ENCODE measurements around the gene EFCAB14.
"Not testable (repeated sequence)": the region's sequence is repeated elsewhere in the genome, so short reads cannot be mapped to it uniquely, and the experiment has no call there.

Gene EFCAB14

DNA sequence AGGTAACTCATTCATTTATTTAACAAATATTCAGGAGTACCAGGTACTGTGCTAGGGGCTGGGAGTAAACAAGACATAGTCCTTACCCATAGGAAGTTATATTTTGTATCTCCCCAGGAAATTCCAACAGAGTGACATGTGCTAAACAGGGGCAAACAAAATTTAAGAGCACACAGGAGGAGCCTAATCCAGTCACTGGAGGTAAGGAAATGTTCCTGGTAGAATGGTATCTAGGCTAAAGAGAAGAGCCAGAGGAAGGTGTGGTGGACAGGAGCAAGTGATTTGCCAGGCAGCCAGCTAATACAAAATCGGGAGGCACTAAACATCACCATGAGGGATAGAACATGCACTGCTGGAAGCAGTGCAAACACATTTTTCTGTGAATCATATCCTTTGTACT, 36.9 kb downstream of the EFCAB14 start:
- DNase-seq, result no peak

DNA sequence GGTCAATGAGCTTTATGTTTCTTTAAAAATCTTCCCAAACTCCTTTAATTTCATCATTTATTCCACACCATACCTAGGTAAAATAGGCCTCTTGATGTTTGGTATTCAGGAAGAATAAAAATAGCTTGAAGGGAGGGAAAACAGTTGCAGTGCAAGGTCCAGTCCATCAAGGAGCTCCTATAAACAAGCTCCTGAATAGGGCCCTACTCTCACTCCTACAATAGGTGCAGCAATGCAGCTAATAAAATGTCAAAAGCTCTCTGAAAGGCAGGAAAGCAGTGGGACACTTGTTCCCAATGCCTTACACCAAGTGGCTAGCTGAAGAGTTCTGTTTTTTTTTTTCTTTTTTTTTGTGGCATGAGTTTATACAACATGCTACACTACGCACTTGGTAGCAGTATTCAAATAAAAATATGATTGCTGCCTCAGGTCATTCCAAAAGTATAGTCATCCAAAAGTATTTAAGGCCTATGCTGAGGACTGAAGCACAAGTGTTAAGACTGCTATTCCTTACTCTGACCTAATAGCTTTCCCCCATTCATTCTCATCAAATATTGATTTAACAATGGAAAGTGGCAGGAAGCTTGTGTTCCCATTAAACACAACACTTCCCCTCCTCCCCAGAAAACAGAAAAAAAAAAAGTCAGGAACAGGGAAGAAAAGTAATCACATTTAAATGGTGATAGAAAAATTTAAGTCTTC, 37.4 kb downstream of the EFCAB14 start:
- no peak for DNase-seq

DNA sequence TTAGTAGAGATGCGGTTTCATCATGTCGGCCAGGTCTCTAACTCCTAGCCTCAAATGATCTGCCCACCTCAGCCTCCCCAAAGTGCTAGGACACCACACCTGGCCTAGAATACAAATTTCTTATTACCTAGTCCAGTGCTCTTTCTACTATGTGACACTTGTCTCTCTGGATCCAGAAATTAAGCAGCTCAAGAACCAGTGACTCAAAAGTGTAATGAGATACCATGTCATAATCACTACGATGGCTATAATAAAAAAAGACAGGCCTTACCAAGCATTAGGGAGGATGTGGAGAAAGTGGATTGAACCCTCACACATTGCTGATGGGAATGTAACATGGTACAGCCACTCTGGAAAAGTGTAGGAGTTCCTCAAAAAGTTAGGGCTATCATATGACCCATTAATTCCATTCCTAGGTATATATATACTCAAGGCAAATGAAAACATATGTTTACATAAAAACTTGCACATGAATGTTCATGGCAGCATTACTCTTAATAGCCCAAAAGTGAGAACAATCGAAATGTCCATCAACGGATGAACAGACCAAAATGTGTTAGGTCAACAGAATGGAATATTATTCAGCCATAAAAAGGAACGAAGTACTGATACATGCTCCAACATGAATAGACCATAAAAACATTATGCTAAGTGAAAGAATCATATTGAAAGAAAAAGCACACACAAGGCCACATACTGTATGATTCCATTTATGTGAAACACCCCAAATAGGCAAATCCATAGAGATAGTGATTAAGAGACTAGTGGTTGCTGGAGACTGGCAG, 38.9 kb downstream of the EFCAB14 start:
- DNase-seq, result no peak

DNA sequence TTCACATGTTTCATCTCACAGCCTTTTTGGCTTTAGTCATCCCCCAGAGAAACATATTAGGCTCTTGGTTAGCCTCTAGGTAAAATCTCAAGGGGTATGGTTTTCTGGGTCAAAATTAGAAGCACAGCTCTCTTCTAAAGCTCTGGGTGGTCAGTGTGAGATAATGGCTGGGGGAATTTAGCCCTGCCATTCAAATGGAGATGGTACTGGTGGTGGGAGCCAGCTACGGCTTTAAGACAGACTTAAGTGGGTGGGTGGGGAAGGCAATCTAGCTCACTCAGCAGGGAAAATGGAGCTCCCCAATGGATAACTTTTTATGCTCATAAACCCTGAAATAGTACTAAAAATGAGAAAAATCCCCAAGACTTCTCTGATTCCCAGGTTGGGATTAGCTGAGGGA, 41.6 kb downstream of the EFCAB14 start:
- DNase-seq, result no peak

DNA sequence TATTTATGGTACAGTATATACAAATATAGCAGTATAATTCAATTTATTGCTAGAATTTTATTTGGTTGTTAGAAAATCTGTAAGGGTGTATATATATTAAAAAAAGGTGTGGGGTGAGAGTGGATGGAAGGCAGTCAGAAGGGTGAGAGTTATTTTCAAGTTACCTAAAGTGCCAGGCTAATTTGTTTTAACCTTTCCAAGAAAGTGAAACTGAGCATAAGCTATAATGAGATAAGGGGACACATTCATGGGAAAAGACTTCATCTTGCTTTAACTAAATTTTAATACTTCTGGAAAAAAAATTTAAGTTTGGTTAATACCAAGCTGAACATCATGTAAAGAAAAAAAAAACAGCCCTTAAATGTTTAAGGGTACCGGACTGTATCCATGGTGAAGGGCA, 42.4 kb downstream of the EFCAB14 start:
- DNase-seq, result no peak

DNA sequence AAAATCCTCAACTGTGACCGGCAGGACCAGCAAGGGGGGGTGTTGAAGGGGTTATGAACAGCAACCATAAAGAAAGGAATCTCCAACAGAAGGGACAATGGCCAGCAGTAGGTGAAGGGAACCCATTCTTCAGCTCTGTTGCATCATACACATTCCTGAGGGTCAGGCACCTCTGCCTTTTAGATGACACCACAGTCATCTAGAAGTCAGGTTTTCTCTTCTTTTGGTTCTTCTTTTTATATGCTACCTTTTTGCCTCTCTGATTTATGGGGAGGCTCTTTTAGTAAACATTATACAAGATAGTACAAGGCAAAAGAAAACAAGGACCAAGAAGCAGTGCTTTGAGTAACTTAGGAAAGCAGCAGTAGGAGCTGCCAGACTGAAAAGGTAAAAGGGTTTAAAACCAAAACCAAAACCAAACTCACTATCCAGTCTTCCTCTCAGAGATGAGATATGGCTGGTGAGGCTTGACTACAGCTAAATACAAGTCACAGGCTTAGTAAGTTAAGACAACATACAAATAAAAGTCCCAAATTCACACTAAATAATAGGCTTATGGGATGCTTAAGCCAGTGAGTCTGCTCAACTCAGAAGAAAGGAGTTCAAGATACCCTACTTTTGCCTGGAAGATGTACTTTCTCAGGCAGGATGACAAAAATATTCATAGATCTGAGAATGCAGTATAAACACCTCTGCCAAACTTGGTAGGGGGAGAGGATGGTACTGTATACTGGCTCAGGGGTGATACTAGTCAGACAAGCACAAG, 43.2 kb downstream of the EFCAB14 start:
- no peak for DNase-seq

DNA sequence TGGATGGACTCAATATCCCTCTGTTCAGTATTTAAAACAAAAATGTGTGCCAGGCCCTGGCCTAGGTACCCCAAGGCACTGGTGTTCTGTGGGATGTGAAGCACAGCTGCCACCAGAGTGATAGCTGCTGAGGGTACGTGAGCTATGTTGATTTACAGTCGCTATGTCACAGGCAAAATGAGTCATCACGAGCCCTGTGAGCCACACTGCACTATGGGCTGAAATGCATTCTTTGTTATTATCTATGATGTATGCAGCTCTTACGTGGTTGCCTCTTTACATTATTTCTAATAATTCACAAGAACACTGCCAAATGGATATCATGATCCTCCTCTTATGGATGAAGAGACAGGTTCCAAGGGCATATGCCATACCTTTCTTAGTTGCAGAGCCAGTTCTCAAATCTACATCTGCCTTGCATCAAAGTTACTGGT, 45.1 kb downstream of the EFCAB14 start:
- no peak for DNase-seq

DNA sequence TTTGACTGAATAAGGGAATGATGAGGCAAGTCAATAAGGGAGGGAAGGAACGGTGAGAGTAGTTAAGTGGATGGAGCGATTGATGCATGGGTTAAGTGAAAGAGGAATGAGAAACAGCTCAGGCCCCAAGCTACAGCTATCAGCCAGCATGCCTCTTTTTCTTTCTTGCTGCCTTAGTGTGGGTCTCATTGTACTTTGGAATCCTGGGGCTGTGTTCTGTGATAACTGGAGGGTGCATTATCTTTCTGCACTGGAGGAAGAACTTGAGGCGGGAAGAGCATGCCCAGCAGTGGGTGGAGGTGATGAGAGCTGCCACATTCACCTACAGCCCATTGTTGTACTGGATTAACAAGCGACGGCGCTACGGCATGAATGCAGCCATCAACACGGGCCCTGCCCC, 46.2 kb downstream of the EFCAB14 start:
- no peak for DNase-seq

DNA sequence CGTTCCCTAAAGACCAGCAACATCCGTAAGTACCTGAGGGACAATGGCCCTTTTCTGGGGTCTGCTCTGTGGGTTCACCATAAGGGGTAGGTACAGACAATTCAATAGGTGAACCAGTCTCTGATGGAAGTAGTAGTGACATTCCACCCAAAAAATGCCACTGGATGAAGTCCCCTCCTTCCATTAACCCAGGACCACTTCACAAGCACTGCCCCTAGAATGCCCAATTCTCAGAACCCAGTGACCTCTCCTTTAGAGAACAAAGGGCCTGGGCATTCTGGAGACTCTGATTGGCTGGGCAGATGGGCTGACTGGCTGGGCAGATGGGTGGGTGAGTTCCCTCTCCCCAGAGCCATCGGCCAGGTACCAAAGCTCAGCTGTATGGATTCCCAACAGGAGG, 47.4 kb downstream of the EFCAB14 start, which contains the start of gene TEX38:
TSS of gene TEX38 (plus strand) at position 301 of the 400 bp plus-strand sequence. CDS start at position 382, 81 bp downstream.
- no peak for DNase-seq

DNA sequence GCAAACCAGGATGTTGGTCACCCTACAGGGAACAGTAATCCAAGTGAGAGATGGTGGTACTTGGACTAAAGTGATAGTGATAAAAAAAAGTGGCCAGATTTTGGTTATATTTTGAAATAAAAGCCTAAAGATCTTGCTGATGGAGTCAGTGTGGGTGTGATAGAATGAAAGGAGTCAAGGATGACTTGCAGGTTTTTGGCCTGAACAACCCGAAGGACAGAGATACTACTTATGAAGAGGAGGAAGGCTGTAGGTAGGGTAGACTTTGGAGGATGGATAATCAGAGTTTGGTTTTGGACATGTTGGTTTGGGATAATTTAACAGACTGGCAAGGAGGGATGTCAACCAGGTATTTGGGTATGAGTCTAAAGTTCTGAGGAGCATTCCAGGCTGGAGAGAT, 48.8 kb downstream of the EFCAB14 start:
- no peak for DNase-seq

DNA sequence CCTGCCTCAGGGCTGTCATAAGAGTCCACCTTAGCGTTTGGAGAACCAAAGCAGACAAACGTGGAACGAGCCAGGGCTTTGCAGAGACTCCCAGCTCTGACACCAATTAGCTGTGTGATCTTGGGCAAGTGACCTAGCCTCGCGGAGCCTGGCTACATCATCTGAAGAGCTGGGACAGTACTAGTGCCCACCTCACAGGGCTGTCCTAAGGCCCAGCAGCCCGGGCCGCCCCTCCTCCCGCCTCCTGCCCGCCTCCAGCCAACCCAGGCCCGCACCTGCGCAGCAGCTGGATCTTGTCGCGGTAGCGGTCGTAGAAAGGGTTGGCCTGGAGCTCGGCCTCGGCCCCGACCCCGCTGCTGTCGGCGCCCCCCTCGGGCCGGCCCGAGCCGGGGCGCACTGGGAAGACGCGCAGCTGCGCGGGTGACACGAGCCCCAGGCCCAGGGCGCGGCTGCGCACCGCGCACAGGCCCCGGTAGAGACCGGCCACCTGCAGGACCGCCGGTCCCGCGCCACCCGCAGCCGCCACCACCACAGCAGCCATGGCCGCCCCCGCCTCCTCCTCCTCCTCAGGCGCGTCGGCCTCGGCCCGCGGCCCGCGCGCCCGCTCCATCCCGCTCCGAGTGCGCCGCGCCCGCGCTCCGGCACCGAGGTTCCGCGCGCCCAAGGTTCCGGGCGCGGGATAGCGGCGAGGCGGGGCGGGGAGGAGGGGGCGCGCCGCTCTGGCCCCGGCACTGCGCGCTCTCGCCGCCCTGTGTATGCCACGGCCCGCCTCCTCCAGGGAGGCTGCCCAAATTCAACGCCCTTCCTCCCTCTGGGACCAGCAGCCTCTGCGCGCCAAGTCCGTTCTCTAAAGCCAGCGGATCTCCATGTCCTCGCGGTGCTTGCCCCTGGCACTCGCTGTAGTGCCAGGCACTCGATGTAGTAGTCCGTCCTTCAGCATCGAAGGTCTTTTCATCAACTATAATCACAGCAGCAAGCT, 50.8 kb downstream of the EFCAB14 start, which contains the start of gene ATPAF1:
TSS of gene ATPAF1 (minus strand) at position 583 of the 979 bp plus-strand sequence. CDS start at position 541, 42 bp downstream.
- no peak for DNase-seq

DNA sequence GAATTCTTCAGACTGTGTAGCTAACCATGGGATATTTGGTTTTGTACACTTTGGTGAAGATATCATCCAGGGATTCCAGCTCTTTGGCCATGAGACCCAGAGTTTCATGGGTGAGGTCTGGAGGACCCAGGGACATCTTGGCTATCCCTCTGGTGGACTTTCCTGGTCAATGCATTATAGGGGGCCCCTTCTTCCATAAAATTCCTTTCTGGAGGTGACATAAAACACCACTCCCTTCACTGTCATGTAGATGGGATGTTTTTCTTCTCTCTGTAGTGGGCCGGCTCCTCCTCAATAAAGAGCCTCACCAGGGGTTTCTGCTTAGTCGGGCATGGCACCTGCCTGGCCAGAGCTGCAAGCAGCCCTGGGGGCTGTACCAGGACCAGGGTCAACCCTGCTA, 52.9 kb downstream of the EFCAB14 start:
- no peak for DNase-seq

DNA sequence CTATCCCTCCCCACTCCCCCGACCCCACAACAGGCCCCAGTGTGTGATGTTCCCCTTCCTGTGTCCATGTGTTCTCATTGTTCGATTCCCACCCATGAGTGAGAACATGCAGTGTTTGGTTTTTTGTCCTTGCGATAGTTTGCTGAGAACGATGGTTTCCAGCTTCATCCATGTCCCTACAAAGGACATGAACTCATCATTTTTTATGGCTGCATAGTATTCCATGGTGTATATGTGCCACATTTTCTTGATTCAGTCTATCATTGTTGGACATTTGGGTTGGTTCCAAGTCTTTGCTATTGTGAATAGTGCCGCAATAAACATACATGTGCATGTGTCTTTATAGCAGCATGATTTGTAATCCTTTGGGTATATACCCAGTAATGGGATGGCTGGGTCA, 56.0 kb downstream of the EFCAB14 start:
- DNase-seq, result not testable (repeated sequence)

DNA sequence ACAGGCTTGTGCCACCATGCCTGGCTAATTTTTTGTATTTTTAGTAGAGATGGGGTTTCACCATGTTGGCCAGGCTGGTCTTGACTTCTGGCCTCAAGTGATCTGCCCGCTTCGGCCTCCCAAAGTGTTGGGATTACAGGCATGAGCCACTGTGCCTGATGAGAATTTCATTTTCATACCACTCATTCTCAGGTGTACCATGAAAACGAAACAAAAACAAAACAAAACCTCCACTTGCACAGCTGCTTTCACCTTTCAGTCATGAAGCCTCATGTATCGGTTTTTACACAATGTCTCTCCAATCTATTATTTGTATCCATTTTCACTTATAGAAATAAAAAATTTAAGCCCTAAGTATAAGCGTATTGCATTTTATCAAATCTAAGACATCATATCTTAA, 58.8 kb downstream of the EFCAB14 start:
- not testable (repeated sequence) for DNase-seq

DNA sequence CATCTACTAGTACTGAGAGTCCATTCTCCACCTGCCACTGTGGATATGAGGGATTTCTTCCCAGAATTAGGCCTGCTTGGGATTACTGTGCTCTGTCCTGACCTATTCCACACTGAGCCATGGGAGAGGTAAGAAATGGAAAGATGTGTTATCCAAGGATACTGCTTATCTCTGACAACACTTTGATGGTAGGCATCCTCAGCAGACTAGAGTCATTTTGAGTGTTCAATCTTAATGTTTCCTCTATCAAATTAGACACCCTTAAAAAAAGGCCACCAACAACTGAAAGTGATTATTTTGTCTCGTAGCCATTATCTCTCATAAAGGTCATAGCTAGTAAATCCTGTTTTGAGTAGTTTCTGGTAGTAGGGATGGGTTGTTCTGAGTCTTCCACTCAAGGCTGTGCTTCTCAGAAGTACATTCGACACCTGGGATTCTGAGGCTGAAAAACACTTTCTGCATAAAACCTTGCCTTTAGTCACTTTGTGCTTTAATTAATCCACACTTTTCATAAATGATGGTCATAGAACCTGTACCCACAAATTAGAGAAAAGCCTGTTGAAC, 59.5 kb downstream of the EFCAB14 start:
- DNase-seq, result no peak

DNA sequence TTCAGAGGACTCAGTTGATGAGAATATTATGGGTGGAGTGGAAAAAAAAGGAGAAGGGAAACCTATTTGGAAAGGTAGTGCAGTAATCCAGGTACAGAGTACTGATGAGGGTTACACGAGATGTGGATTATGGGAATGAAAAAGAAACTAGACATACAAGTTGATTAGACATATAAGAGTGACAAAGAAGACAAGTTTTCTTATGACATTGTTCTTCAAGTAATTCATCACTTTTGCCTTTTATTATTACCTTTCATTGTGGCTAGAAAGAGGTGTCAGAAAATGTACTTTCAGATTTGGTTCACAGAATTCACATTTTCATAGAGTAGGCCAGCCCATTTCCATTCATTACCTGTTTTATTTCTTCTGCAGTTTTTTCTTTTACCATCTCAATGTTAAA, 61.1 kb downstream of the EFCAB14 start:
- no peak for DNase-seq

DNA sequence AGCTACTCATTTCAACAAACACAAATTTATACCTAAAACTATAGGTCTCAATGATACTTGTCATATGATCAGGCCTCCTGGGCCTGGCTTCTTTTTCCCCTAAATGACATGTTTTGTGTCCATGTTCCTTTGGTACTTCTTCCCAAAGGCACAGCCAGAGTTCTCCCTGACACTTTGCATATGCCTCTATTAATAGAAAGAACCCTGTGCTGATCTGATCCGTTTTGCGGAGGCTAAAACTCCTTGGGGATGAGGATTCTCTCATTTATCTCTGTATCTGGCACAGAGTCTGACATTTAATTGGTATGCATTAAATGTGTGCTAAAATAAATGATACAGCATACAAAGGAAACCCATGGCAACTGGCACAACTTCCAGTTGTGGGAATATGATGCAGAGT, 62.3 kb downstream of the EFCAB14 start:
- DNase-seq, result no peak

DNA sequence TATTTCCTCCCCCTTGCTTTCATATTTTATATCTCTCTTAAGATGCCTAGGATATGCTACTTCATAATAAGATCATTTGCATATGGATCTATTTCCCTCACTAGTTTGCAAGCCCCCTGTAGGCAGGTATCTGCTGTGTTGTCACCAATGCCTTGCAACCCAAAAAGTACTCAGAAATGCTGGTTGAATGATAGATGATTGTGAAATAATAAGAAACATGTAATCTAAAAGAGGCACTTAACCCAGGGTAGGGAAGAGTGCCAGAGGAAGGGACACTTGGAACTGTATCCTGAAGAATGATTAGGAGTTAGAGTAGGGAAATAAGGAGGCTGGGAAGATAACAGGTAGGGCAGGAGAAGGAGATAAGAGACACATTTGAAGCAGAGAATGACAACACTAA, 63.1 kb downstream of the EFCAB14 start:
- no peak for DNase-seq

DNA sequence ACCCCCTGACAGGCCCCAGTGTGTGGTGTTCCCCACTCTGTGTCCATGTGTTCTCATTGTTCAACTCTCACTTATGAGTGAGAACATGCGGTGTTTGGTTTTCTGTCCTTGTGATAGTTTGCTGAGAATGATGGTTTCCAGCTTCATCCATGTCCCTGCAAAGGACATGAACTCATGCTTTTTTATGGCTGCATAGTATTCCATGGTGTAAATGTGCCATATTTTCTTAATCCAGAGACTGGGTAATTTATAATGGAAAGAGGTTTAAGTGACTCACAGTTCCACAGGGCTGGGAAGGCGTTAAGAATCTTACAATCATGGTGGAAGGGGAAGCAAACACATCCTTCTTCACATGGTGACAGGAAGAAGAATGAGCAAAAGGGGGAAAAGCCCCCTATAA, 64.2 kb downstream of the EFCAB14 start:
- not testable (repeated sequence) for DNase-seq

DNA sequence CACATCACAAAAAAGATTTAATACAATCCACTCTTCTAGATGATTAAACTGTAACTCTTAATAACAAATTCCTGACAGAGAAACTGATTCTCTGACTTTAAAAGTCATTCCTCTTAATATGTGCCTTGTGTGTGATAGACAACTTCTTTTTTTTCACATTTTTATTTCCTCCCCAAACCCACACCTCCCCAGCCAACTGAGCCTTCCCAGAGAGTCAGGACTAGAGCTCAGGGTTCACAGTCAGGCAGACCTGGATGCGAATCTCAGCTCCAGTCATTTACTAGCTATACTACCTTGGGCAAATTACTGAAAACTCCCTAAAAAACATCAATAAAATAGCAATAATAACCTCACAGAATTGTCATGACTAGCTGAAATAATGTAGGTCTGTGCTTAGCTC, 64.9 kb downstream of the EFCAB14 start:
- no peak for DNase-seq

DNA sequence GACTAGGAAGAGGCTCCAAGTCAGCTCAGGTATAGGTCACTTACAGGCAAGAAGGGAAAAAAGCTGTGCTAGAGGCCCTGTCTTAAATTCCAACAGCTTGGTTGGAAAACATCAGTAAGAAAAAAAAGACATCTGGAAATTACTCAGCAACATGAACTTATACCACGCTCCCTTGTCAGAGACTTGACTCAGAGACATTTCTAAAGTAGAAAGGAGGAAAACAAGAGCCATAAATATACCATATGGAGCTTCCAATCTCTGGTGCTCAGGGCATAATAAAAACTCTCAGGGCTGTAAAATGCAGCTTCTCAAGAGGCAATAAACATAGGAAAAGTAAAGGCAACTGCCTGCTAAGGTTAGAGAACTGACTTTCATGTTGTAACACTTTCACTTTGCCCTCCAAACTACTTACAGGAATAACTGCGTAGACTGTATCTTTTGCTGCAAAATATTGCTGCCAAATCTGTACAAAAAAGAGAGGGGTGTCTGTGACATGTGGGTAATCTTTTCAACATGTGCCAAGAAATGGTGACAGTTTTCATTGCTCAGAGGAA, 65.4 kb downstream of the EFCAB14 start:
- DNase-seq, result no peak

All from GF-D8 (cell line).